Measurements from ENCODE around the gene VPS8.

Gene VPS8

DNA sequence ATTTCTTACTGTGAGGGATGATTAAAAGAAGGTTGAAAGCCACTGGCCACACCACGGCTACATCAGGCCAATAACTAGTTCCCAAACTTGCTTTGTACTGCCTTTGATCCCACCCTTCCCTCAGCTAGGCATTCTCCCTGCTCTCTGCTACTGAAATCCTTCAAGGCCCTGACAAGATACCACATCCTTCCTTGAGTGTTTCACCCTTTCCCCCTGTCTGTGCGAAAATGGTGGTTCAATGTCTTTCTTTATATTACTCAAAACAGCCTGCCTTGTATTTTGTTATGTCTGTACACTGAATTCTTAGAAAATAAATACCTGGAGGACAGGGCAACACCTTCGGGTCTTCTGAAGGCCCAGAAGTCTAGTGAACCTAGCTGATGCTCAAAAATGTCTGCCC is 932 bp upstream of the VPS8 start:
- no peaks in the 10 kb centered on the region for H4K20me1 ChIP-seq (ENCODE audit: insufficient read depth)
- H3K36me3 ChIP-seq (ENCODE audit: insufficient read depth): no peaks in the 10 kb centered on the region
- no peak overlapping the region for H3K4me2 ChIP-seq
- peaks cover 9% of the 10 kb centered on the region for H3K4me1 ChIP-seq (ENCODE audit: low read depth, poor library complexity, severe bottlenecking)
- H3K27ac ChIP-seq: no peak overlapping the region
- H3K4me3 ChIP-seq (IDR thresholded peaks at IDR 0.05; ENCODE audit: insufficient read depth, low read depth, low read length): no peak overlapping the region
- no peak overlapping the region for H3K9ac ChIP-seq
- TF ChIP-seq CTCF (conservative IDR thresholded peaks at IDR 0.05; ENCODE audit: low read depth, low read length): no peak
- H3K79me2 ChIP-seq (ENCODE audit: insufficient read depth, low read depth): no peaks in the 10 kb centered on the region
- peak overlapping the region; percentile 97 for H2AFZ ChIP-seq (ENCODE audit: low read depth)
- no peaks in the 10 kb centered on the region for H3K27me3 ChIP-seq (ENCODE audit: insufficient read depth, low read depth)

GRCh38 chr3:184811663-184811998 is 335 bp upstream of the VPS8 start:
- Histone ChIP-seq H3K27ac (no peak overlapping the region), H2AFZ (ENCODE audit: low read depth) (peak overlapping the region; percentile 97), H3K79me2 (ENCODE audit: insufficient read depth, low read depth) (no peaks in the 10 kb centered on the region), H3K9ac (no peak overlapping the region), H3K4me1 (ENCODE audit: low read depth, poor library complexity, severe bottlenecking) (peaks cover 9% of the 10 kb centered on the region), H3K27me3 (ENCODE audit: insufficient read depth, low read depth) (no peaks in the 10 kb centered on the region), H4K20me1 (ENCODE audit: insufficient read depth) (no peaks in the 10 kb centered on the region), H3K4me2 (peak overlapping the region; percentile 45), H3K4me3 (IDR thresholded peaks at IDR 0.05; ENCODE audit: insufficient read depth, low read depth, low read length) (no peak overlapping the region), H3K36me3 (ENCODE audit: insufficient read depth) (no peaks in the 10 kb centered on the region)
- no peak; the same call in 1 of the 2 replicates for TF ChIP-seq CTCF (conservative IDR thresholded peaks at IDR 0.05; ENCODE audit: low read depth, low read length)

- peaks cover 9% of the 10 kb centered on the region for H3K4me1 ChIP-seq (ENCODE audit: low read depth, poor library complexity, severe bottlenecking)
- H3K27me3 ChIP-seq (ENCODE audit: insufficient read depth, low read depth): no peaks in the 10 kb centered on the region
- no peak for TF ChIP-seq CTCF (conservative IDR thresholded peaks at IDR 0.05; ENCODE audit: low read depth, low read length)
- peak overlapping the region; percentile 46; the same call in 1 of the 2 replicates for H3K9ac ChIP-seq
- no peaks in the 10 kb centered on the region for H4K20me1 ChIP-seq (ENCODE audit: insufficient read depth)
- no peaks in the 10 kb centered on the region for H3K79me2 ChIP-seq (ENCODE audit: insufficient read depth, low read depth)
- no peaks in the 10 kb centered on the region for H3K36me3 ChIP-seq (ENCODE audit: insufficient read depth)
- peak overlapping the region; percentile 97 for H2AFZ ChIP-seq (ENCODE audit: low read depth)
- peak overlapping the region; percentile 83 for H3K4me2 ChIP-seq
- H3K4me3 ChIP-seq (IDR thresholded peaks at IDR 0.05; ENCODE audit: insufficient read depth, low read depth, low read length): peak overlapping the region; percentile 89
- H3K27ac ChIP-seq: no peak overlapping the region
Measured at GRCh38 chr3:184812662-184813042, 686 bp downstream of the VPS8 start.

DNA sequence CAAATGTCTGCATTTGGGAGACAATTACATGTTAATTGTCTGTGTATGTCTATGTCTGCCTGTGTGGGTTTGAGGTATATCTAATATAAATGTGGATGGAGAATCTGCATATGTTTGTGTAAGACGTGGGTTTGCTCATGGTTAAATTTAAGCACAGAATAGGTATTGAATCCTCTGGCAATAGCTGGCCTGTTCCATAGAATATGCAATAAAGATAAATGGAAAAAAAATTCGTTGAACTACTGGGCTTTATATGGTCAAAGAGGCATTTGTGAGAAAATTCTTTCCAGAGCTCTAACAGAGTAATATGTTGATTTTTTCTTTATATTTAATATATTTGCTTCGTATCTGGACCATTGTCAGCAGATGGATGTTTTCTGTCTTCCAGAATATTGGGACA is 1.4 kb downstream of the VPS8 start:
- H3K4me3 ChIP-seq (IDR thresholded peaks at IDR 0.05; ENCODE audit: insufficient read depth, low read depth, low read length): no peak overlapping the region
- no peaks in the 10 kb centered on the region for H4K20me1 ChIP-seq (ENCODE audit: insufficient read depth)
- no peaks in the 10 kb centered on the region for H3K36me3 ChIP-seq (ENCODE audit: insufficient read depth)
- H3K9ac ChIP-seq: no peak overlapping the region
- TF ChIP-seq CTCF (conservative IDR thresholded peaks at IDR 0.05; ENCODE audit: low read depth, low read length): no peak
- H3K79me2 ChIP-seq (ENCODE audit: insufficient read depth, low read depth): no peaks in the 10 kb centered on the region
- peaks cover 9% of the 10 kb centered on the region for H3K4me1 ChIP-seq (ENCODE audit: low read depth, poor library complexity, severe bottlenecking)
- no peak overlapping the region for H2AFZ ChIP-seq (ENCODE audit: low read depth)
- no peak overlapping the region for H3K27ac ChIP-seq
- H3K4me2 ChIP-seq: peak overlapping the region; percentile 83
- H3K27me3 ChIP-seq (ENCODE audit: insufficient read depth, low read depth): no peaks in the 10 kb centered on the region

DNA sequence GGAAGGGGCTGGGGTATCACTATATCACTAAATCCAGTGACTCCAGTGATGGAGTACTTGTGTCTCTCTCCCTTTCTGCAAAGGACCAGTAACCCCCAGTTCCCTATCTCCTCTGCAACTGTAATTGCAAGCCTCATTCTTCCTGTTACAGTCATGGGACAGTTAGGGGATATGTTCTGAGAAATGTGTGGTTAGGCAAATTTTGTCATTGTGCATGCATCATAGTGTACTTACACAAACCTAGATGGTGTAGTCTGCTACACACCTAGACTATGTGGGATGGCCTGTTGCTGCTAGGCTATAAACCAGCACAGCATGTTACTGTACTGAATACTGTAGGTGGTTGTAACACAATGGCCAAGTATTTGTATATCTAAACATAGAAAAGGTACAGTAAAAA is 2.2 kb downstream of the VPS8 start:
- Histone ChIP-seq H2AFZ (ENCODE audit: low read depth) (no peak overlapping the region), H3K4me1 (ENCODE audit: low read depth, poor library complexity, severe bottlenecking) (peaks cover 9% of the 10 kb centered on the region), H3K9ac (no peak overlapping the region), H3K27me3 (ENCODE audit: insufficient read depth, low read depth) (no peaks in the 10 kb centered on the region), H3K4me3 (IDR thresholded peaks at IDR 0.05; ENCODE audit: insufficient read depth, low read depth, low read length) (no peak overlapping the region), H4K20me1 (ENCODE audit: insufficient read depth) (no peaks in the 10 kb centered on the region), H3K79me2 (ENCODE audit: insufficient read depth, low read depth) (no peaks in the 10 kb centered on the region), H3K36me3 (ENCODE audit: insufficient read depth) (no peaks in the 10 kb centered on the region), H3K27ac (no peak overlapping the region), H3K4me2 (no peak overlapping the region)
- no peak for TF ChIP-seq CTCF (conservative IDR thresholded peaks at IDR 0.05; ENCODE audit: low read depth, low read length)
